Stimulated activated effector memory CD8-positive, alpha-beta T cell treated with anti-CD3 and anti-CD28 coated beads, Interleukin-12 subunit alpha, Interleukin-12 subunit beta, amount 100 ng/mL, for 72 hours (primary cell): ENCODE results near the gene SRPK2.
"Not testable (repeated sequence)": the region's sequence is repeated elsewhere in the genome, so short reads cannot be mapped to it uniquely, and the experiment has no call there.

ENCODE experiments used
- ATAC-seq: fragments of 150-1000 bp; cut with Tn5 transposase; 2 replicates; pipeline ENCODE4 v1.10.0; 2021
- DNase-seq, 2 donors: peaks; one replicate each; pipeline ENCODE4 v3.0.0; 2021 to 2022; ENCODE audit warnings: low spot score in 2 of 2
- H3K27ac Mint-ChIP-seq: one replicate; pipeline ENCODE4 v1.8.0; 2022; ENCODE audit warnings: mild to moderate bottlenecking, mixed read lengths
- H3K36me3 Mint-ChIP-seq: one replicate; pipeline ENCODE4 v1.8.0; 2022; ENCODE audit warnings: mild to moderate bottlenecking, mixed read lengths
- H3K4me1 Mint-ChIP-seq: one replicate; pipeline ENCODE4 v1.8.0; 2022; ENCODE audit warnings: mixed read lengths
- H3K4me3 Mint-ChIP-seq: one replicate; pipeline ENCODE4 v1.8.0; 2022; ENCODE audit warnings: mild to moderate bottlenecking, mixed read lengths
- H3K9me3 Mint-ChIP-seq: one replicate; pipeline ENCODE4 v1.8.0; 2022; ENCODE audit warnings: mixed read lengths

Gene SRPK2

DNA sequence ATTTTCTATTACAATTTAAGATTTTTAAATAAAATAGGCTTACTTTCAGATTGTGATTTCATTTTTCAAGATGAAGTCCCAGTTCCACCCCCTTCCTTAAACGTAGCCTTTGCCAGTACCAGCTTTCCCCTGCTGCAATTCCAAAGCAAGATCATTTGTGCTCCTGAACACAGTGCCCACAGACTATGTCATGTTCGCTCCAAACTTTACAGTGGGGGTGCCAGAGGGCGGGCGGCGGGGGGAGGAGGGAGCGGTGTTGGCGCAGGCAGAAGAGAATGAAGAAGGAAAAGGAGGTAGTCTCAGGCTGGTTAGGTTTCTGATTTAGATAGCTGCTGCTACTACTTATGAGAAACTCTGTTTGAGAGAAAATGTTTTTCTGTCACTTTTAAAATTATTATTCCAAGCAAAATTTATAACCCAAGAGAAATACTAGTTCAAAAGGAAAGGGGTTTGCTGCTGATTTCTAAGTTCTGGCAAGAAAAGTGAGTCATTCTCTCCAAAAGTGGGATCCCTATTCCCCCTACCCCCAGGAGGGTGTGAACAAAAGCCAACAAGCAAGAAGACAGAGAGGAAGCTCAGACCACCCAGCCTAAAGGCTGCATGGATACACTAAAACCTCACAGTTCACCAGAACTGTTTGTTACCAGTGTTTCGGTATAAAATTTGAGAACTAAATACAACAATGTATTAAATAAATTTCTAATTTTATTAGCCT lies 109.6 kb downstream of the SRPK2 start:
- no peak overlapping the region for H3K27ac Mint-ChIP-seq

DNA sequence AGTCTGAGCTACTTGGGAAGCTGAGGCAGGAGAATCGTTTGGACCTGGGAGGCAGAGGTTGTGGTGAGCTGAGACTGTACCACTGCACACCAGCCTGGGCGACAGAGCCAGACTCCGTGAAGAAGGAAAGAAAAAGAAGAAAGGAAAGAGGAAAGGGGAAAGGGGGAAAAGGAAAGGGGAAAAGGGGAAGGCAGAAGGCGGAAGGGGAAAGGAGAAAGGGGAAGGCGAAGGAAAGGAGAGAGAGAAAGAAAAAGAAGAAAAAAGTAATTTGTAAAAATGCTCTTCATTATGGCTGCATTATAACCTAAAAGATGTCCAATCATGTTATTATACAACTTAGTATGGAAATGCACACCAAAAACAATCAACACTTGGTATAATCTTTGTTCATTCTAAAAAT lies 110.2 kb downstream of the SRPK2 start:
- no peak overlapping the region for H3K27ac Mint-ChIP-seq
- no peak overlapping the region for H3K4me3 Mint-ChIP-seq
- H3K4me1 Mint-ChIP-seq = no peaks in the 10 kb centered on the region
- DNase-seq (no peak), ATAC-seq (no peak)
- no peaks in the 10 kb centered on the region for H3K9me3 Mint-ChIP-seq
- peaks cover 7% of the 10 kb centered on the region for H3K36me3 Mint-ChIP-seq

More for the DNA sequence above, 109.6 kb downstream of the SRPK2 start:
- H3K9me3 Mint-ChIP-seq = no peaks in the 10 kb centered on the region
- ATAC-seq (no peak), DNase-seq (no peak)
- H3K4me1 Mint-ChIP-seq = no peaks in the 10 kb centered on the region
- peaks cover 7% of the 10 kb centered on the region for H3K36me3 Mint-ChIP-seq
- H3K4me3 Mint-ChIP-seq = no peak overlapping the region

DNA sequence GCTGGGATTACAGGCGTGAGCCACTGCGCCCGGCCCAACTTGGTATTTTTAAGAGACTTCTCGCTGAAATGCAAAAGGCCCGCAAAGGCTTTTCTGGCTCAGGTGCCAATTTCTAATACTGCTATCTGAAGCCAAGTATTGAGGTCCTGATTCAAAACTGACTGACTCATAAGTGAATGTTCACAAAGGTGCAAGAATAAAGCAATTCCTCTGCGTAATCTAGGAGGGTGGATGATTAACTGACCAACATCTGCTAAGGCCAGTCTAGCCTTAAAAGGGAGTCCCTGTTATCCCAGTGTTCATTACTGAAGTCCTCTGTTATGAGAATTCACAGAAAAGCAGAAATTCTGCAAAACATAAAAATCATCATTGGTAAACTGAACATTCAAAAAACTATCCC lies 111.4 kb downstream of the SRPK2 start:
- Mint-ChIP-seq H3K27ac (no peak overlapping the region), H3K9me3 (no peaks in the 10 kb centered on the region), H3K36me3 (peaks cover 7% of the 10 kb centered on the region), H3K4me3 (no peak overlapping the region), H3K4me1 (peaks cover 5% of the 10 kb centered on the region)
- ATAC-seq (no peak), DNase-seq (no peak)

DNA sequence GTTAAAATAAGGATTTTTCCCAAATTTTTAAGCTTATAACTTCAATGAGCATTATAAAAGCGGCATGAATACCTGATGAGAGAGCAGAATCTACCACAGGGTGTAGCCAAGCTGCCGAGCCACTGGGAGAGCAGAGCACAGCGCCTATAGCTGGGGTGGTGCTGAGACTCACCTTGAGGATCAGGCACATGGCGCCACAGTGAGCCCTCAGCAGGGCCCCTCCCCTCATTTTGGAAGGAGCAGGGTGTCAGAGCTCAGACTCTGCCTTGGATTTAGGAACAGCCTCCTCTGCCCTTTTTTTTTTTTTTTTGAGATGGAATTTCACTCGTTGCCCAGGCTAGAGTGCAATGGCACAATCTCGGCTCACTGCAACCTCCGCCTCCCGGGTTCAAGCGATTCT lies 118.6 kb downstream of the SRPK2 start:
- no peak overlapping the region for H3K4me3 Mint-ChIP-seq
- H3K9me3 Mint-ChIP-seq = no peaks in the 10 kb centered on the region
- no peaks in the 10 kb centered on the region for H3K36me3 Mint-ChIP-seq
- ATAC-seq (no peak), DNase-seq (no peak)
- no peak overlapping the region for H3K27ac Mint-ChIP-seq
- H3K4me1 Mint-ChIP-seq = peaks cover 38% of the 10 kb centered on the region

DNA sequence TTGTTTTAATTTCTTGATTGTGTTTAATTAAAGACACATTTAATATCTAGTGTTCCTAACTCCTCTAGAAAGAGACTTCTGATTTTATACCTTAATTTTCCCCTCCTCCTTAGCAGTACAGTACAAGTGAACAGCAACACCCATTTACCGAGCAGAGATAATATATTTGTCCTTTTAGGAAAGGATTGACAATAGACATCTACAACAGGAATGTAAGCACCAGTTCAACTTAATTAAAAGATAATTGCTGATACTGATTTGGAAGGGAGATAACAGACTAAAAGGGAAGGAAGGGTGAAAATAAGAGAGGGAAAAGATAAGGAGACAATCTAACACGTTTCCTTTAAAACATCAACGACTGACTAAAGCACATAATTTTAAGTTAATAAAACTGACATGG lies 119.3 kb downstream of the SRPK2 start:
- DNase-seq (no peak), ATAC-seq (no peak)
- Mint-ChIP-seq H3K36me3 (no peaks in the 10 kb centered on the region), H3K27ac (peak overlapping the region; percentile 92), H3K9me3 (no peaks in the 10 kb centered on the region), H3K4me1 (peaks cover 45% of the 10 kb centered on the region), H3K4me3 (peak overlapping the region; percentile 70)

DNA sequence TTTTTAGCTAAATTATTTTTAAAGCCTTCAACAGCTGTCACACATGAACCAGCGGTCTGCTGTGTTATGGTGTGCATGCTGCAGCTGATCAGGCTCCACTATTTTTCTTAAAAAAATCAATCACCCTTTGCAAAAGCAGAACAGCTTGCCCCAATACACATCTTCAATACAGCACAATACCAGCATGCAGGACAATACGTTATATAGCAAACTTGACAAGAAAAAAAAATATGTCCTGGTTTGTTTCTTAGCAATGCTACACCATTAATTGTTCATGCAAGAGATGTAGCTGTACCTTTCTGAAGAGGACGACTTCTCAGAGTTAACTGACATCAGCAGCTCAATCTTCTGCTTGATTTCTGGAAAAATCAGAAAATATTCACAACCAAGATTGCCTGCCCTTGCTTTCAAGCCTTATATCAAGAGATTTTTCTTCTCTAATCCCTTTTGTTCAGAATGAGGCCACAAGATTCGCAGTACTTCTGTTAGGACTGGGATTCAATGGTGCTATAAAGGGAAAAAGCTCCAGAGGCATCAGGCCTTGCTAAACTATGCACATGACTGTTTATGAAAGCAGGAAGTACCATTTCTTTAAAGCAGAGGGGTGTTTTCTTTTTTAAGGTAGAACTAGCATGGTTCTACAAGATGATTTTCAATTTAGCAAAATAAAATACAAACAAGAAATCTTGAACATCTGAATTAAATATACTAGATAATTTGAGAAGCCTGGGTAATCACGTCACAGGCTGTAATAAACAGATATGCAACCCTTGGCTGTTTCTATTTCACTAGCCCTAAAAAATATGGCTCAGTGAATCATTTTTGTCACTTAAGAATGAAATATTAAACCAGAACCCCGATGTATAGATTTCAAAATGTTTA lies 120.0 kb downstream of the SRPK2 start:
- H3K4me1 Mint-ChIP-seq = peaks cover 51% of the 10 kb centered on the region
- DNase-seq = no peak

DNA sequence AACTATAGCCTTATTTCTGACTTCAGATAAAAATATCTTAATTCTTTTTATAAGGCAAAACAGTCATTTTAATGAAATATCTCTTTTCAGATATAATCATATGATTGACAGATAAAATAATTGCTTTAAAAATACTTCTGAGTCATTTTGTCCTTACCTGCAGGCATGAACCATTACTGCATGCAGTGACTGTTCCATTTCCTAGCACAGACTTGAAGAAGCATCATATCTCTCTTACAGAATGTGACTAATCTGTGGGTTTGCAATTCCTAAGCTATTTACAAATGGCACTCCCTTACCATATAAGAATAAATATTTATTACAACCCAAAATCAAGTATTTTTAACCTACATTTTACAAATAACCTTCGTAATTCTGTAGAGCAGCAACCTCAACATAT lies 120.7 kb downstream of the SRPK2 start:
- Mint-ChIP-seq H3K27ac (peak overlapping the region; percentile 92), H3K9me3 (no peaks in the 10 kb centered on the region), H3K4me1 (peaks cover 51% of the 10 kb centered on the region), H3K4me3 (peak overlapping the region; percentile 70), H3K36me3 (no peaks in the 10 kb centered on the region)
- no peak for DNase-seq
- peak; percentile 93 for ATAC-seq

More for the DNA sequence above, 120.0 kb downstream of the SRPK2 start:
- Mint-ChIP-seq H3K9me3 (no peaks in the 10 kb centered on the region), H3K4me3 (peak overlapping the region; percentile 70), H3K36me3 (no peaks in the 10 kb centered on the region), H3K27ac (peak overlapping the region; percentile 92)
- peak; percentile 69 for ATAC-seq

DNA sequence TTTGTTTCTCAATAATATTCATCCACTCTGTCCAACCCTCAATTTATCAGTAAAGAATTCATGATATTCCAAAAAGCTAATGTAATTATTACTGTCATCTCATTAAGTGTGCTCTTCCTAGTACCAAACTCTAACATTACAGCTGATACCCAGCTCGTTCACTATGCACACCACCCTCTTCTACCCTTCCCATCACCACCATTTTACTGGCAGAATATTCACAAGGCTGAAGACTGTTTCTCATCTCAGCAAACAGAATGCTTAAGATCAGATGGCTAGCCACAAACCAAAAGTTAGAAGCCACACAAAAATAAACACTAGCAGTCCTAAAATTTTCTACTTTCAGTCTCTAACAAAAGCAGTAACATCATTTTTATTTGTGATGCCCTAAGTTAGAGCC lies 121.5 kb downstream of the SRPK2 start:
- Mint-ChIP-seq H3K27ac (peak overlapping the region; percentile 63), H3K4me1 (peaks cover 45% of the 10 kb centered on the region), H3K4me3 (peak overlapping the region; percentile 55), H3K36me3 (no peaks in the 10 kb centered on the region), H3K9me3 (no peaks in the 10 kb centered on the region)
- ATAC-seq (no peak), DNase-seq (no peak)

DNA sequence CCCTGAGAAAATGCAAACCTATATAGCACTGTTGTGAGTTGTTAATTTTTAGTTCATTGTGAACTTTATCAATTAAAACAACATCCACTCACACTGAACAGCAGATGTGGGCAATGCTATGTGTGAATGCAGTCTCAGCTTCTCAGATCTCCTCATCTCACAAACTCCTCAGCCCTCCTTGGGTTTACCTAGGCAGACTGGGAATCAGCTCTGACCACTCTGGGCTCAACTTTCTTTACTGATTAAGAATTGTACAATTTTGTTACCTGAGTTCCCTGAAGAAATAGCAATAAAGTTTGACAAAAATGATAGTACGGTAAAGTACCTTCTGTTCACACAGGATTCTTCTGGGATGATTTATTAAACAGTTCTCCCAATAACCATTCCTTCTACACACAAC lies 124.0 kb downstream of the SRPK2 start:
- peaks cover 38% of the 10 kb centered on the region for H3K4me1 Mint-ChIP-seq

DNA sequence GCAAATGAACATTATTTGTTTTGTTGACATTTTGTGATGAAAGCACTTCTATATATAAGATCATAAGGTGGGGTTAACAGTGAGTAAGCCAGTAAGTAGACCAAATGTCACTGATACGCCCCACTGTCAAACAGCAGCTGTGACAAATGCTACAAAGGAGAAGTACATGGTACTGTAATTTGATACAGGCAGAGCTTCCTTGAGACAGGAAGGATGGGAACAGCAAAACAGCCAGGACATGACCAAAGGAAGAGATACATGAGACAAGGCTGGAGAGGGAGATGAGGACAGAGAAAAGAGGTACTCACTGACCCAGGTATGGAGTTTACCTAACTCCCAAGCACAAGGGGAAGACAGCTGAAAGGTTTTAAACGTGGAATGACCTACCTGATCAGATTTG lies 127.0 kb downstream of the SRPK2 start:
- no peak overlapping the region for H3K4me3 Mint-ChIP-seq
- H3K9me3 Mint-ChIP-seq = no peaks in the 10 kb centered on the region
- no peaks in the 10 kb centered on the region for H3K36me3 Mint-ChIP-seq
- ATAC-seq (no peak), DNase-seq (no peak)
- peaks cover 38% of the 10 kb centered on the region for H3K4me1 Mint-ChIP-seq
- H3K27ac Mint-ChIP-seq = no peak overlapping the region

More for the DNA sequence above, 124.0 kb downstream of the SRPK2 start:
- DNase-seq (no peak), ATAC-seq (no peak)
- H3K27ac Mint-ChIP-seq = no peak overlapping the region
- no peaks in the 10 kb centered on the region for H3K36me3 Mint-ChIP-seq
- no peak overlapping the region for H3K4me3 Mint-ChIP-seq
- no peaks in the 10 kb centered on the region for H3K9me3 Mint-ChIP-seq

DNA sequence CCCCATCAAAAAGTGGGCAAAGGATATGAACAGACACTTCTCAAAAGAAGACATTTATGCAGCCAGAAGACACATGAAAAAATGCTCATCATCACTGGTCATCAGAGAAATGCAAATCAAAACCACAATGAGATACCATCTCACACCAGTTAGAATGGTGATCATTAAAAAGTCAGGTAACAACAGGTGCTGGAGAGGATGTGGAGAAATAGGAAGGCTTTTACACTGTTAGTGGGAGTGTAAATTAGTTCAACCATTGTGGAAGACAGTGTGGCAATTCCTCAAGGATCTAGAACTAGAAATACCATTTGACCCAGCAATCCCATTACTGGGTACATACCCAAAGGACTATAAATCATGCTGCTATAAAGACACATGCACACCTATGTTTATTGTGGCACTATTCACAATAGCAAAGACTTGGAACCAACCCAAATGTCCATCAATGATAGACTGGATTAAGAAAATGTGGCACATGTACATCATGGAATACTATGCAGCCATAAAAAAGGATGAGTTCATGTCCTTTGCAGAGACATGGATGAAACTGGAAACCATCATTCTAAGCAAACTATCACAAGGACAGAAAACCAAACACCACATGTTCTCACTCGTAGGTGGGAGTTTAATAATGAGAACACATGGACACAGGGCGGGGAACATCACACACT lies 128.4 kb downstream of the SRPK2 start:
- H3K36me3 Mint-ChIP-seq, ATAC-seq: not testable (repeated sequence)
- peaks cover 44% of the 10 kb centered on the region for H3K4me1 Mint-ChIP-seq

DNA sequence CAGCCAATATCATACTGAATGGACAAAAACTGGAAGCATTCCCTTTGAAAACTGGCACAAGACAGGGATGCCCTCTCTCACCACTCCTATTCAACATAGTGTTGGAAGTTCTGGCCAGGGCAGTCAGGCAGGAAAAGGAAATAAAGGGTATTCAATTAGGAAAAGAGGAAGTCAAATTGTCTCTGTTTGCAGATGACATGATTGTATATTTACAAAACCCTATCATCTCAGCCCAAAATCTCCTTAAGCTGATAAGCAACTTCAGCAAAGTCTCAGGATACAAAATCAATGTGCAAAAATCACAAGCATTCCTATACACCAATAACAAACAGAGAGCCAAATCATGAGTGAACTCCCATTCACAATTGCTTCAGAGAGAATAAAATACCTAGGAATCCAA lies 129.8 kb downstream of the SRPK2 start:
- H3K4me3 Mint-ChIP-seq = not testable (repeated sequence)

More for the DNA sequence above, 128.4 kb downstream of the SRPK2 start:
- H3K27ac Mint-ChIP-seq, H3K4me3 Mint-ChIP-seq, H3K9me3 Mint-ChIP-seq, DNase-seq: not testable (repeated sequence)

DNA sequence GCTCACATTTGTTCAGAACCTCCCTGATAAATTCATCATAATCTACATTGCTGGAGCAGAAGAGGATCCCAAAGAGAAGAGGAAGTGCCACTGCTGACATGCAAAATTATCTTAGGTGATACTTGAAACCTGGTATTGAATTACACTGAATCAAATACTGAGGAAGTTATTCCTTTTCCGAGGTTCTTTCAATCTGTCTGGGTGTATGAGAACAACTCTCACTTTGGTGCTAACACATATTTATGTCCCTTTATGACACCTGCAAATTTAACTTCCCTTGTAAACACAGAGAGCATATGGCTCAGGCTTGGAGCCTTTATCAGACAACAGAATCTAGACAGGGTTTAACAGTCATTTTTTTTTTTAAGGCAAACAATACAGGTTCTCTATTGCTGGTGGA lies 131.4 kb downstream of the SRPK2 start:
- Mint-ChIP-seq H3K27ac (no peak overlapping the region), H3K4me3 (no peak overlapping the region), H3K9me3 (no peaks in the 10 kb centered on the region), H3K36me3 (peaks cover 6% of the 10 kb centered on the region), H3K4me1 (peaks cover 35% of the 10 kb centered on the region)
- DNase-seq (no peak), ATAC-seq (no peak)

More for the DNA sequence above, 129.8 kb downstream of the SRPK2 start:
- H3K36me3 Mint-ChIP-seq, ATAC-seq, H3K9me3 Mint-ChIP-seq, DNase-seq, H3K27ac Mint-ChIP-seq: not testable (repeated sequence)
- peaks cover 30% of the 10 kb centered on the region for H3K4me1 Mint-ChIP-seq

DNA sequence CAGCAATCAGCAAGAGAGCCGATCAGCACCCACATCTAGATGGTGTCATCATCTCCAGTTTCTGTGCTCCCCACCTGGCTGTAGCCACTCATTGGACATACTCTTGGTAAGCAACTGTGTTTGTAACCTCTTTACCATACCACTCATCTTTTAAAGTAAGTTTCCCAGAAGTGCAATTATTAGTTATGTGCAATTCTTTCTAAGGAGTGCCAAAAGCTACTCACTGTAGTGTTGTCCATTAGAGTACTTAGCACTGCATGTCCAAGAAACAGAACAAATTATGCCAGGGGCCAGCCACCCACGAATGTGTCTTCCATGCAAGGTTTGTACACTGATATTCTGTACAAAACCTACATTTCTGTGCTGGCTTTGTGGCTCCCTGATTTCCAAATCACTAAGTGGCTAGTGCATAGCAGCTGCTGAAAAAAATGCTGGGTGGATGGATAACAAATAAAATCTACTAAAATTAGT lies 131.9 kb downstream of the SRPK2 start:
- Mint-ChIP-seq H3K4me3 (no peak overlapping the region), H3K4me1 (peaks cover 39% of the 10 kb centered on the region), H3K9me3 (no peaks in the 10 kb centered on the region), H3K27ac (no peak overlapping the region), H3K36me3 (peaks cover 6% of the 10 kb centered on the region)
- DNase-seq (no peak), ATAC-seq (no peak)

DNA sequence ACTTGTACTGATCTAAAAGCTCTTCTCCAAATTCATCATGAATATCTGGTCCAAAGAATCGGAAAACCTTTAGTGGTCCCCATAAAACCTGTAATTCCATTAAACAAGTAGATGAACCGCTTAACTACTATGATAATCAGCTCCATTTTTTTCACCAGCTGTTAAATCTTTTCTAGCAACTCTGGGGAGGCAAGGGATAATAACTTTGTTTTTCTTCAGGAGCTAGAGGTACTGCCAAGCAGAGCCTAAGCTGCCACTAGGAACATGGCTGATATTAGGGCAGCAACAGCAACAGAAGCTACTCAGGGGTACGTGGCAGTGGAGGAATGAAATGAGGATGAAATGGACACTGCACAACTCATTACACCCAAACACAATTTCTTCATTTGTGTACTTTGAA lies 138.0 kb downstream of the SRPK2 start:
- DNase-seq = no peak
- ATAC-seq = no peak
- no peak overlapping the region for H3K4me3 Mint-ChIP-seq
- H3K27ac Mint-ChIP-seq = no peak overlapping the region
- H3K9me3 Mint-ChIP-seq = no peaks in the 10 kb centered on the region
- H3K36me3 Mint-ChIP-seq = peaks cover 6% of the 10 kb centered on the region
- peaks cover 22% of the 10 kb centered on the region for H3K4me1 Mint-ChIP-seq
